ENCODE results near the gene PCNX3.

The PCNX3 gene

DNA sequence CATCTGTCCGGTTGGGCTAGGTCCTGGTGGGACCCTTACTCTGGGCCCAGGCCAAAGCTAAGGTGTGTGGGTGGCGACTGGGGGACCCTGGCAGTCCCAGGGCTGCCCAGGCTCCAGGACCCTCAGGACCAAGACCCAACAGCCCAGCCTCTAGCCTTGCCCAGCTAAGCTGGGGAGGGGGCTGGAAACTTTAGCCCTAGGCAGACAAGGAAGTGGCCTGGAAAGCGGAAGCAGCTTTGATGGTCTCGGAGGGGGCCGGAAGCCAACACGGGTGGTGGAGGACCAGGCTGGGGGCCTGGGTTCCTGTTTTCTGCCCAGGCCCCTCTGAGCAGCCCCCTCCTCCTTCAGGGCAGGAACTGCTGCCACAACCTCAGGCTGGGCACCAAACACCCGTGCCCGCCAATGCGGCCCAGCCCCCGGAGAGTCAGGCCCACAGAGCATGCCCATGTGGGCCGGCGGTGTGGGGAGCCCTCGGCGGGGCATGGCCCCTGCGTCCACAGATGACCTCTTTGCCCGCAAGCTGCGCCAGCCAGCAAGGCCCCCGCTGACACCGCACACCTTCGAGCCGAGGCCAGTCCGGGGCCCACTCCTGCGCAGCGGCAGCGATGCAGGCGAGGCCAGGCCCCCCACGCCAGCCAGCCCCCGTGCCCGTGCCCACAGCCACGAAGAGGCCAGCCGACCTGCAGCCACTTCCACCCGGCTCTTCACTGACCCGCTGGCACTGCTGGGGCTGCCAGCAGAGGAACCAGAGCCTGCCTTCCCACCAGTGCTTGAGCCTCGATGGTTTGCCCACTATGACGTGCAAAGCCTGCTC lies 25.1 kb downstream of the PCNX3 start:
- no peak for DNase-seq (ENCODE audit: low spot score)

DNA sequence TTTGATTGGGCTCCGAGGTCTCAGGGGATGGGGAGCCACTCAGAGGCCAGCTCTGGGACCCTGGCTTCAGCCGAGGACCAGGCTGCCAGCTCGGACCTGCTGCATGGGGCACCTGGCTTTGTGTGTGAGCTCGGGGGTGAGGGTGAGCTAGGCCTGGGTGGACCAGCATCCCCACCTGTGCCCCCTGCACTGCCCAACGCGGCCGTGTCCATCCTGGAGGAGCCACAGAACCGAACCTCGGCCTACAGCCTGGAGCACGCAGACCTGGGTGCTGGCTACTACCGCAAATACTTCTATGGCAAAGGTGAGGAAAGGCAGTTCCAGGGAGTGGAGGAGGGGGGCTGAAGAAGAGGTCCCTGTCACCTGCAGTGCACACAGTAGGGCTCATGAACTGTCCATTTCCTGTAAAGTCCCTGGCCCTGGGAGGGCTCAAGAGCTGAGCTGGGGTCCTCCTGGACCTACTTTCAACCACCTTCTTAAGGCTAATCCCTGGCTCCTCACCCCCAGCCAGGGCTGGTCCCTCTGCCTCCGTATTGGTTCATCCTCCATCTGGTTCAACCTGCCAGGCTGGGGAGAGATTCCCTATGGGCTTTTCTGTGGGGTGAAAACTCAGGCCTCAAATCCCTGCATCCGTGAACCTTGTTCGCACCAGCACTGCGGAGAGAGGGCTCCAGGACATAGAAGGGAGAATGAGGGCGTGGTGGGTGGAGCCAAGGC lies 25.9 kb downstream of the PCNX3 start:
- no peak for DNase-seq (ENCODE audit: low spot score)

GRCh38 chr11:65642014-65642671 lies 26.6 kb downstream of the PCNX3 start:
- no peak for DNase-seq (ENCODE audit: low spot score)

- no peak for DNase-seq (ENCODE audit: low spot score)
Observed at GRCh38 chr11:65643971-65644370, 28.4 kb downstream of the PCNX3 start.

DNA sequence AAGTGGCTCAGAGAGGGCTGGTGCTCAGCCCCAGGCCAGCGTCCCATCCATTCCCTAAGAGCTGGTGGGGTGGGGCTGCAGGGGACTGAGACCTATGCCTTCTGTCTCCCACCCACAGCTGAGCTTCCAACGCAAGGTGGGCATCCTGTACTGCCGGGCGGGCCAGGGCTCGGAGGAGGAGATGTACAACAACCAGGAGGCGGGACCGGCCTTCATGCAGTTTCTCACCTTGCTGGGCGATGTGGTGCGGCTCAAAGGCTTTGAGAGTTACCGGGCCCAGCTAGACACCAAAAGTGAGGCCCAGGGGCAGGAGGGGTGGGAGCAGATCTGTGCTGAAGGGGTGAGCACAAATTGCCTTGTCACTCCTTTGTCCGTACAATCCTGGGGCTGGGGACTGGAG lies 29.3 kb downstream of the PCNX3 start:
- no peak for DNase-seq (ENCODE audit: low spot score)

DNA sequence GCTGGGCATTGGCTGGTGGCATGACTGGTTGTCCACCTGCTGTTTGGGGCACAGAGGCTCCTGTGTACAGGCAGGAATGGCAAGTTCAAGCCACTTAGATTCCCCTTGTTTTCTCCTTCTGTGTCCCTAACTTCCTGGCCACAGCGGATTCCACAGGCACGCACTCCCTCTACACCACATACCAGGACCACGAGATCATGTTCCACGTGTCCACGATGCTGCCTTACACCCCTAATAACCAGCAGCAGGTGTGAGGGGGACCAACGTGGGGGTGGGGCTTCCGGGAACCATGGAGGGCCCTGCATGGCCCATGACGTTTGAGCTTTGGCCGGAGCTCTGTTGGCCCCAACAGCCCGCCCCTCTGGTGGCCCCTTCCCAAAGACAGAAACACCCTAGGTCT lies 30.1 kb downstream of the PCNX3 start:
- DNase-seq (ENCODE audit: low spot score) = no peak

- no peak for DNase-seq (ENCODE audit: low spot score)
Observed at GRCh38 chr11:65646288-65646957, 30.8 kb downstream of the PCNX3 start.

DNA sequence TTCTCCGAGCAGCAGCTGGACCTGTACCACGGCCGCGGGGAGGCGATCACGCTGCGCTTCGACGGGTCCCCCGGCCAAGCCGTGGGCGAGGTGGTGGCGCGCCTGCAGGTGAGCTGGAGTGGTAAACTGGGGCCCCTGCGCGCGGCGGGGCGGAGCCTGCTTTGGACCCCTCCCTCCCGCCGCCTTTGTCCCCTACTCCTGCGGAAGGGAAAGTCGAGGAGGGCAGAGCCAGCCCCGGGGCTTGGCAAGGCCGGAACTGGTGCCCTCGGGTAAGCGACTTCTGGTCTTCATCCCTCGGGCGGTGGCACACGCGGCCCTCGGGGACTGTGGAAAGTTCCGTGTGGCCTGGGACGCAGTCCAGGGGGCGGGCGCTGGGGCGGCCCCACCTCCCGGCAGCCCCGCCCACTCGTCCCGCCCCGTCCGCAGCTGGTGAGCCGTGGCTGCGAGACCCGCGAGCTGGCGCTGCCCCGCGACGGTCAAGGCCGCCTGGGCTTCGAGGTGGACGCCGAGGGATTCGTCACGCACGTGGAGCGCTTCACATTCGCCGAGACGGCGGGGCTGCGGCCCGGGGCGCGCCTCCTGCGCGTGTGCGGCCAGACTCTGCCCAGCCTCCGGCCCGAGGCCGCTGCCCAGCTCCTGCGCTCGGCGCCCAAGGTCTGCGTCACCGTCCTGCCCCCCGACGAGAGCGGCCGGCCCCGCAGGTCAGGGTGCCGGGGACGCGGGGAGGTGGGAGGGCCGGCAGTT lies 31.6 kb downstream of the PCNX3 start:
- peak; percentile 69 for DNase-seq (ENCODE audit: low spot score)

- no peak for DNase-seq (ENCODE audit: low spot score)
Observed at GRCh38 chr11:65648997-65649493, 33.5 kb downstream of the PCNX3 start.

- no peak for DNase-seq (ENCODE audit: low spot score)
Observed at GRCh38 chr11:65649656-65650546, 34.3 kb downstream of the PCNX3 start.

- no peak for DNase-seq (ENCODE audit: low spot score)
Observed at GRCh38 chr11:65650547-65651338, 35.2 kb downstream of the PCNX3 start.

DNA sequence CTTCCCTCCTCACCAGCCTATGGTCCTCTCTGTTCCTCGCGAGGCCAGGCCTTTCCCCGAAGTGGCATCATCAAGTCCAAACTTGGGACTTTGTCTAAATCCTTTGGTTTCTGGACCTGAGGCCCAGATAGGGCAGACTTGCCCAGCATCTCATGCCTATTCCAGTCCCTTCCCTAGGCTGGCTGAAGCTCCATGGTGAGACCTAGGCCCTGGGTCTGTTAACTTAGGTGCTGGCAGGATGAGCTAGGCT lies 35.7 kb downstream of the PCNX3 start:
- no peak for DNase-seq (ENCODE audit: low spot score)

- DNase-seq (ENCODE audit: low spot score) = peak; percentile 36
Observed at GRCh38 chr11:65651589-65652510, 36.3 kb downstream of the PCNX3 start.

DNA sequence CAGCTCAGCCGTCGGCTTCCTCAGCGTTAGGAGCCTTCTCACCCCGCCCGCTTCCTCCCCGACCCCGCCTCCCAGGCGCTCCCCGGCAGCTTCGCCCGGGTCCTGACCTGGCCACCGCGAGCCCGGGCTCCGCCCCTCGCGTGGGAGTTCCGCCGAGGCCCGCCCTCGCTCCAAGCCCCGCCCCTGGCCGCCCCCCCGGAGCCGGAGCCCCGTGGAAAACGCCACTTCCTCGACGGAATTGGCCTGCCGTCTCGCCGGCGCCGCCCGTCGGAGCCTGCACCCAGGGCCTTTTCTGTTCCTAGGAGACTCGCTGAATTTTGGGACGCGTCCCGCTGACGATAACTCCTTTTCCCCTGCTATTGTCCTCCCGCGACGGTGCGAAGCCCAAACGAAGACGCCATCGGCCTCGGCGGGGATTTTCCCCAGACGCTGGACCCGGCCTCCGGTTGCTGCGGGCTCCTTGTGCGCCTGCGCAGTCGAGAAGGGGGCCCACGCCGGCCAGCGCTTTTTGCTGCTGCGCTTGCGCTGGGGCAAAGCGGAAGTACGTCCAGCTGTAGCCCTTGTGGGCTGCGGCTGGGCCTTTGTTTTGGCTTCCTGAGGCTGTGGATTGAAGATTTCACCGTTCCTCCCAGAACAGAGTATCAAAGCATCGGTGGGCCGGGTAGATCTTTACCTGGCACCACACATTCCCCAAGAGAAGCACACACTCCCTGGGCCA lies 37.1 kb downstream of the PCNX3 start:
- peak; percentile 100 for DNase-seq (ENCODE audit: low spot score)

- DNase-seq (ENCODE audit: low spot score) = no peak
Observed at GRCh38 chr11:65653229-65654225, 38.0 kb downstream of the PCNX3 start.

- no peak for DNase-seq (ENCODE audit: low spot score)
Observed at GRCh38 chr11:65654375-65655349, 39.1 kb downstream of the PCNX3 start.
